Keratinocyte (primary cell): ENCODE measurements around the gene MTHFD1L. TPM values are rescaled to one million over a fixed set of nuclear protein-coding genes. Genes with fewer than 3 reads are reported as not detected.

Experiments
- DNase-seq: peaks from one replicate; pipeline ENCODE4 v3.0.0-alpha.2; 2011; ENCODE audit warnings: low read depth, missing footprints, low spot score
- FAIRE-seq: peaks from 2 replicates; lab custom pipeline; 2011; peaks lifted over from hg19 to GRCh38; lab: Jason Lieb, UNC
- H2AFZ ChIP-seq: 2 replicates; pipeline ENCODE4 v1.6.0; 2012; ENCODE audit warnings: low read length, control low read depth, inconsistent platforms; ENCODE audit not compliant: control insufficient read depth
- H3K27ac ChIP-seq: 2 replicates; pipeline ENCODE4 v1.5.1; 2011; ENCODE audit warnings: low read length; ENCODE audit not compliant: control insufficient read depth, insufficient read depth
- H3K27me3 ChIP-seq: 3 replicates; pipeline ENCODE4 v1.6.0; 2011; ENCODE audit warnings: low read length; ENCODE audit not compliant: control insufficient read depth, insufficient read depth; ENCODE audit errors: extremely low read depth
- H3K36me3 ChIP-seq, 2 experiments: 2 replicates in 1 of 2; 3 replicates in 1 of 2; pipeline ENCODE4 v1.5.1; 2011; ENCODE audit warnings: low read length in 2 of 2, mild to moderate bottlenecking in 1 of 2; ENCODE audit not compliant: control insufficient read depth in 2 of 2, insufficient read depth in 2 of 2; ENCODE audit errors: extremely low read depth in 1 of 2
- H3K4me1 ChIP-seq: 3 replicates; pipeline ENCODE4 v1.5.1; 2011; ENCODE audit warnings: low read length; ENCODE audit not compliant: control insufficient read depth, insufficient read depth; ENCODE audit errors: extremely low read depth
- H3K4me2 ChIP-seq: 3 replicates; pipeline ENCODE4 v1.6.0; 2011; ENCODE audit warnings: low read depth, low read length; ENCODE audit not compliant: control insufficient read depth, insufficient read depth; ENCODE audit errors: extremely low read depth
- H3K4me3 ChIP-seq, 3 experiments: fragments of 200-600 bp in 1 of 3; sonication (generic) in 1 of 3; 2 replicates in 2 of 3; 3 replicates in 1 of 3; pipeline ENCODE4 v1.5.1; 2011 to 2016; ENCODE audit warnings: low read length in 3 of 3, mild to moderate bottlenecking in 3 of 3, control low read depth in 2 of 3, inconsistent platforms in 1 of 3, low read depth in 1 of 3, mixed read lengths in 1 of 3, mixed run types in 1 of 3, moderate library complexity in 1 of 3; ENCODE audit not compliant: control insufficient read depth in 2 of 3, insufficient read depth in 2 of 3; ENCODE audit errors: extremely low read depth in 1 of 3
- H3K79me2 ChIP-seq: 2 replicates; pipeline ENCODE4 v1.6.0; 2012; ENCODE audit warnings: low read length; ENCODE audit not compliant: control insufficient read depth, insufficient read depth
- H3K9ac ChIP-seq: 3 replicates; pipeline ENCODE4 v1.6.0; 2011; ENCODE audit warnings: low read length; ENCODE audit not compliant: control insufficient read depth, insufficient read depth; ENCODE audit errors: extremely low read depth
- H3K9me1 ChIP-seq: 3 replicates; pipeline ENCODE4 v1.6.0; 2011; ENCODE audit warnings: low read length; ENCODE audit not compliant: control insufficient read depth, insufficient read depth; ENCODE audit errors: extremely low read depth
- H3K9me3 ChIP-seq: 2 replicates; pipeline ENCODE4 v1.5.1; 2012; ENCODE audit warnings: low read depth, low read length; ENCODE audit not compliant: control insufficient read depth
- H4K20me1 ChIP-seq: 3 replicates; pipeline ENCODE4 v1.6.0; 2011; ENCODE audit warnings: low read length; ENCODE audit not compliant: control insufficient read depth, insufficient read depth; ENCODE audit errors: extremely low read depth
- CTCF ChIP-seq, 3 experiments: IDR thresholded peaks in 1 of 3; conservative IDR thresholded peaks in 1 of 3; optimal IDR thresholded peaks in 1 of 3; 2 replicates in 2 of 3; 3 replicates in 1 of 3; pipeline versions ENCODE3 to v1.5.1; 2011; ENCODE audit warnings: low read length in 3 of 3, mild to moderate bottlenecking in 3 of 3, moderate library complexity in 2 of 3, control low read depth in 1 of 3, inconsistent platforms in 1 of 3; ENCODE audit not compliant: insufficient read depth in 2 of 3; ENCODE audit errors: extremely low read depth in 1 of 3
- EZH2 ChIP-seq: IDR thresholded peaks from one replicate; pipeline ENCODE4 v1.6.1; 2012; ENCODE audit warnings: inconsistent platforms, mild to moderate bottlenecking, low read length, moderate library complexity
- dilution Hi-C: fragments of 300-500 bp; cut with MboI; formaldehyde crosslinking; loops from one replicate; pipeline ENCODE4 v1.7.0; 2020; ENCODE audit warnings: low sequenced_read_pairs; ENCODE audit not compliant: extremely low pct_ligation_motif_present
- polyA plus RNA-seq, 5 experiments: library from polyadenylated mRNA; depleted of rRNA in 3 of 5; stranded (reverse) in 3 of 5; stranded (forward) in 1 of 5; unstranded in 1 of 5; fragments of >200 nt; gene quantifications; 1 replicate in 1 of 5; 2 replicates in 3 of 5; 3 replicates in 1 of 5; pipeline versions ENCODE4 v1.2.1 to v1.2.3, GENCODE V29; 2011 to 2012; ENCODE audit warnings: missing spikeins in 2 of 5, low read depth in 1 of 5, low replicate concordance in 1 of 5

The MTHFD1L gene
- polyA plus RNA-seq, 1 donor (not counting 4 experiments of a cell fraction or from before 2014, with no cell fraction given): 38.0 TPM

- Histone ChIP-seq H3K27me3 (no peaks in the 10 kb centered on the region), H3K79me2 (no peaks in the 10 kb centered on the region), H3K4me1 (no peaks in the 10 kb centered on the region), H3K9me3 (no peaks in the 10 kb centered on the region), H3K9me1 (no peaks in the 10 kb centered on the region), H3K9ac (no peak overlapping the region), H3K4me3 (no peak overlapping the region), H2AFZ (no peak overlapping the region), H3K4me2 (no peak overlapping the region), H3K27ac (no peak overlapping the region), H4K20me1 (no peaks in the 10 kb centered on the region), H3K36me3 (peaks cover 1 to 11% of the 10 kb centered on the region in 2 experiments)
- FAIRE-seq: no peak
- TF ChIP-seq EZH2: no peak
- no peak for DNase-seq
- dilution Hi-C loops: no loop called here
Observed at GRCh38 chr6:151025076-151025475, 159.6 kb downstream of the MTHFD1L start.

GRCh38 chr6:151026041-151026663 lies 160.7 kb downstream of the MTHFD1L start:
- FAIRE-seq (no peak), DNase-seq (no peak)
- Histone ChIP-seq H3K9me3 (no peaks in the 10 kb centered on the region), H3K27ac (no peak overlapping the region), H4K20me1 (no peaks in the 10 kb centered on the region), H2AFZ (no peak overlapping the region), H3K4me2 (no peak overlapping the region), H3K9ac (no peak overlapping the region), H3K4me1 (no peaks in the 10 kb centered on the region), H3K4me3 (no peak overlapping the region), H3K79me2 (no peaks in the 10 kb centered on the region), H3K9me1 (no peaks in the 10 kb centered on the region), H3K27me3 (no peaks in the 10 kb centered on the region), H3K36me3 (peaks cover 1 to 8% of the 10 kb centered on the region in 2 experiments)
- dilution Hi-C loops: no loop called here
- TF ChIP-seq CTCF (optimal IDR thresholded peaks at IDR 0.05 in 1 of 3, IDR thresholded peaks at IDR 0.05 in 1 of 3, conservative IDR thresholded peaks at IDR 0.05 in 1 of 3; ENCODE audit: extremely low read depth in 1 of 3, insufficient read depth in 2 of 3, low read length in 3 of 3) (no peak), EZH2 (no peak)
